G401.6 (cell line): ENCODE data around the gene GBA3.

Experiments
- FAIRE-seq: peaks from 2 replicates; lab custom pipeline; 2012; peaks lifted over from hg19 to GRCh38; lab: Jason Lieb, UNC

GBA3 gene

GRCh38 chr4:22692736-22693135 is at the start of gene GBA3:
Gene GBA3, plus strand, starts transcription at chr4:22692937.
- no peak for FAIRE-seq

- FAIRE-seq = no peak
Measured at GRCh38 chr4:22643952-22644351, 48.8 kb upstream of the GBA3 start.

GRCh38 chr4:22645481-22646182 is 47.1 kb upstream of the GBA3 start:
- no peak for FAIRE-seq

GRCh38 chr4:22648996-22649395 is 43.7 kb upstream of the GBA3 start:
- FAIRE-seq = no peak

- no peak for FAIRE-seq
Measured at GRCh38 chr4:22650771-22651170, 42.0 kb upstream of the GBA3 start.

GRCh38 chr4:22653752-22654151 is 39.0 kb upstream of the GBA3 start:
- no peak for FAIRE-seq

GRCh38 chr4:22661443-22661842 is 31.3 kb upstream of the GBA3 start:
- no peak for FAIRE-seq

GRCh38 chr4:22667332-22667940 is 25.3 kb upstream of the GBA3 start:
- no peak for FAIRE-seq

- FAIRE-seq = no peak
Measured at GRCh38 chr4:22668301-22668700, 24.4 kb upstream of the GBA3 start.

GRCh38 chr4:22668702-22669101 is 24.0 kb upstream of the GBA3 start:
- FAIRE-seq = no peak

GRCh38 chr4:22670956-22671355 is 21.8 kb upstream of the GBA3 start:
- FAIRE-seq = no peak

GRCh38 chr4:22672519-22672918 is 20.2 kb upstream of the GBA3 start:
- no peak for FAIRE-seq

- no peak for FAIRE-seq
Measured at GRCh38 chr4:22672944-22673343, 19.8 kb upstream of the GBA3 start.

- FAIRE-seq = no peak
Measured at GRCh38 chr4:22674700-22675099, 18.0 kb upstream of the GBA3 start.

- no peak for FAIRE-seq
Measured at GRCh38 chr4:22676063-22676462, 16.7 kb upstream of the GBA3 start.

- no peak for FAIRE-seq
Measured at GRCh38 chr4:22677780-22678179, 15.0 kb upstream of the GBA3 start.

GRCh38 chr4:22678940-22679854 is 13.5 kb upstream of the GBA3 start:
- FAIRE-seq = no peak

- FAIRE-seq = no peak
Measured at GRCh38 chr4:22680065-22680642, 12.6 kb upstream of the GBA3 start.

- FAIRE-seq = no peak
Measured at GRCh38 chr4:22683726-22684125, 9.0 kb upstream of the GBA3 start.

- FAIRE-seq = no peak
Measured at GRCh38 chr4:22686141-22686540, 6.6 kb upstream of the GBA3 start.

- FAIRE-seq = no peak
Measured at GRCh38 chr4:22688236-22688635, 4.5 kb upstream of the GBA3 start.

- FAIRE-seq = no peak
Measured at GRCh38 chr4:22689428-22689827, 3.3 kb upstream of the GBA3 start.

- FAIRE-seq = no peak
Measured at GRCh38 chr4:22695029-22695428, 2.3 kb downstream of the GBA3 start.
